Measurements from ENCODE around the gene MAP2K7.

MAP2K7 gene

DNA sequence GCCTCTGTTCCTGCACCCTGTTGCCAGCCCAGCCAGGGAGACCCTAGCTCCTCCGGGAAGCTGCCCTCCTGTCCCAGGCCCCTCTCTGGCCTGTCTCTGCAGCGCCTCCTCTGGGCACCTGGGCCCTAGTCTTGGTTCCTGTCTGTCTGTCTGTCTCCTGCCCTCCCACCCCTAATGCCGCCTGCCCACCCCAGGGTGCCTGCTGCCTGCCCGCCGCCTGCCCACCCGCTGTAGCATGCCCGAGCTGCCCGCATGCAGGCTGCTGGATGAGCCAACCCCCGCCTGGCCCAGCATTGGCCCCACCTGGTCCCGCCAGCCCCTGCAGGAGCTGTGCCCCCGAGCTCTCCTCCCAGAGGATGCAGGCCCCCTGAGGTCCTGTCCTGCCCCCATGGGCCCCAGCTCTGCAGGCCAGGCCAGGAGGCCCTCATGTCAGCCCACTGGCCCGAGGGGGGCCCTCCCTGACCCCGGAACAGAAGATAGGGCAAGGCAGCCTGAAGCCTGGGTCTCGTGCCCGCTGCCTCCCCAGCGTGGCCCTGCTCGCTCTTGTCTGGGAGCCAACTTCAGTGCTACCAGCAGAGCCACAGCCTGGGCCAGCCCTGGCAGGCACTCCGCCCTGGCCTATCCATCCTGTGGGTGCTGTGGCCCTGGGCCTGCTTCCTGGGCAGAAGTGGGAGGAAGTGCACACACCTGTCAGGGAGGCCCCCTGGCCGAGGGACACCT is 5.2 kb downstream of the MAP2K7 start:
- H3K4me3 ChIP-seq (replicated peaks in 1 of 2; ENCODE audit: low read depth in 2 of 2, low read length in 2 of 2), result no peak overlapping the region
- DNase-seq (ENCODE audit: low read depth in 2 of 2), result no peak
- TF ChIP-seq, protein P1, sequence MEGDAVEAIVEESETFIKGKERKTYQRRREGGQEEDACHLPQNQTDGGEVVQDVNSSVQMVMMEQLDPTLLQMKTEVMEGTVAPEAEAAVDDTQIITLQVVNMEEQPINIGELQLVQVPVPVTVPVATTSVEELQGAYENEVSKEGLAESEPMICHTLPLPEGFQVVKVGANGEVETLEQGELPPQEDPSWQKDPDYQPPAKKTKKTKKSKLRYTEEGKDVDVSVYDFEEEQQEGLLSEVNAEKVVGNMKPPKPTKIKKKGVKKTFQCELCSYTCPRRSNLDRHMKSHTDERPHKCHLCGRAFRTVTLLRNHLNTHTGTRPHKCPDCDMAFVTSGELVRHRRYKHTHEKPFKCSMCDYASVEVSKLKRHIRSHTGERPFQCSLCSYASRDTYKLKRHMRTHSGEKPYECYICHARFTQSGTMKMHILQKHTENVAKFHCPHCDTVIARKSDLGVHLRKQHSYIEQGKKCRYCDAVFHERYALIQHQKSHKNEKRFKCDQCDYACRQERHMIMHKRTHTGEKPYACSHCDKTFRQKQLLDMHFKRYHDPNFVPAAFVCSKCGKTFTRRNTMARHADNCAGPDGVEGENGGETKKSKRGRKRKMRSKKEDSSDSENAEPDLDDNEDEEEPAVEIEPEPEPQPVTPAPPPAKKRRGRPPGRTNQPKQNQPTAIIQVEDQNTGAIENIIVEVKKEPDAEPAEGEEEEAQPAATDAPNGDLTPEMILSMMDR (IDR thresholded peaks at IDR 0.05; ENCODE audit: low read depth, low read length), result no peak

DNA sequence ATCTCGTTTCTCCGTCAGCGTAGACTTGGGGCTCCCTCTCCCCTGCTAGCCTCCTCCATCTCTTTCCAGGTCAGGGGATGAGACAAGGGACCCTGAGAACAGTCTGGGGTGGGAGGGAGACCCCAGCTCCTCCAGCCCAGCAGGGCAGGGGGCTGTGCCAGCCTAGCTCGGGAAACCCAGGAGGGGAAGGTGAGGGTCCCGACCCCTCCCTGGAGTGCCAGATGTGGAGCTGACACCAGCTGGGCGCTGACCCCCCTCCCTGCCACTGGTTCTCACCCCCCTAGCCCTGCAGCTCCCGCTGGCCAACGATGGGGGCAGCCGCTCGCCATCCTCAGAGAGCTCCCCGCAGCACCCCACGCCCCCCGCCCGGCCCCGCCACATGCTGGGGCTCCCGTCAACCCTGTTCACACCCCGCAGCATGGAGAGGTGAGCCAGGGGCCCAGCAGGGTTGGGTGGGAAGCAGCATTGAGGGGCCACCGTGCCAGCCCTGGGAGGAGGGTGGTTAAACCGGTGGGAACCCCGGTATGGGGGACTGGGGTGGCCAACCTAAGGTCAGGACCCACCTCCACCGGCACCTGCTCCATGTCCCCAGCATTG is 5.9 kb downstream of the MAP2K7 start:
- no peak for DNase-seq (ENCODE audit: low read depth in 2 of 2)
- TF ChIP-seq, protein P1 (IDR thresholded peaks at IDR 0.05; ENCODE audit: low read depth, low read length), result no peak
- no peak overlapping the region for H3K4me3 ChIP-seq (replicated peaks in 1 of 2; ENCODE audit: low read depth in 2 of 2, low read length in 2 of 2)

DNA sequence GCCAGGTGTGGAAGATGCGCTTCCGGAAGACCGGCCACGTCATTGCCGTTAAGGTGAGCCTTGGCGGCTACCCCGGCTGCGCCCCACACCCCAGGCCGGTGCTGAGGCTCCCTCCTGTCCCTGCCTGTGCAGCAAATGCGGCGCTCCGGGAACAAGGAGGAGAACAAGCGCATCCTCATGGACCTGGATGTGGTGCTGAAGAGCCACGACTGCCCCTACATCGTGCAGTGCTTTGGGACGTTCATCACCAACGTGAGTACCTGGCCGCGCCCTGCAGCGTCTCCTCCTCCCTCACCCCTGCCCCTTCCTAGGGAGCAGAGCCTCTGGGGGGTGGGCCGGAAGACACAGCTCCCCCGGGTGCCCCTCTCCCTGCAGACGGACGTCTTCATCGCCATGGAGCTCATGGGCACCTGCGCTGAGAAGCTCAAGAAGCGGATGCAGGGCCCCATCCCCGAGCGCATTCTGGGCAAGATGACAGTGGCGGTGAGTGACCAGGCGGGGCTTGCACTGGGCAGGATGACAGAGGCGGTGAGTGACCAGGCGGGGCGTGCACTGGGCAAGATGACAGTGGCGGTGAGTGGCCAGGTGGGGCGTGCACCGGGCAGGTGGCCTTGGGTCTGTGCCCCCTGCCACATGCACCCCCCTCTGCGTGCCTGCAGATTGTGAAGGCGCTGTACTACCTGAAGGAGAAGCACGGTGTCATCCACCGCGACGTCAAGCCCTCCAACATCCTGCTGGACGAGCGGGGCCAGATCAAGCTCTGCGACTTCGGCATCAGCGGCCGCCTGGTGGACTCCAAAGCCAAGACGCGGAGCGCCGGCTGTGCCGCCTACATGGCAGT is 6.9 kb downstream of the MAP2K7 start:
- TF ChIP-seq, protein P1 (IDR thresholded peaks at IDR 0.05; ENCODE audit: low read depth, low read length), result no peak
- no peak for DNase-seq (ENCODE audit: low read depth in 2 of 2)
- no peak overlapping the region for H3K4me3 ChIP-seq (replicated peaks in 1 of 2; ENCODE audit: low read depth in 2 of 2, low read length in 2 of 2)

DNA sequence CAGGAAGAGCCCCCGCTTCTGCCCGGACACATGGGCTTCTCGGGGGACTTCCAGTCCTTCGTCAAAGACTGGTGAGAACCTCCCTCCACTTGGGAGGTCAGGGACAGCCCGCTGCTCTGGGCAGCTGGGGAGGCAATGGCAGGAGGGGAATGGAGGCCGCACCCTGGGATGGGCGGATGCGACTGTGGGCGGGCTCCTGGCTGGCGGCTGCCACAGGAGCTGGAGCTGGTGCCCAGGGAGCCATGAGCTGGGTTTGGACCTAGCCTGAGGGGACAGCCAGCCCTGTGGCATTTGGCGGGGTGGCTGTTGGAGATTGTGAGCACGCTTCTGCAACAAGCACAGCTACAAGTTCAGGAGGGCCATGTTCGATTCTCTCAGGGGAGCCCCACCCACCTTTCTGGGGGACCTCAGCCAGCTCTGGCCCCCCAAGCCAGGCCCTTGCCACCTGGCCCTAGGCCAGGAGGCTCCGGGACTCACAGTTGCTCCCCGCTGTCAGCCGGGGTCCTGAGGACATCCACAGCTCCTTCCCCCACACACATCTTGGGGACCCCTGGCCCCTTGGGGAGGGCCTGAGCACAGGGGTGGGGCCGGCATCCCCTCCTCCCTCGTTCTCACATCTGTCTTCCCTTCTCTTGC is 7.9 kb downstream of the MAP2K7 start:
- no peak overlapping the region for H3K4me3 ChIP-seq (replicated peaks in 1 of 2; ENCODE audit: low read depth in 2 of 2, low read length in 2 of 2)
- TF ChIP-seq, protein P1 (IDR thresholded peaks at IDR 0.05; ENCODE audit: low read depth, low read length), result no peak

DNA sequence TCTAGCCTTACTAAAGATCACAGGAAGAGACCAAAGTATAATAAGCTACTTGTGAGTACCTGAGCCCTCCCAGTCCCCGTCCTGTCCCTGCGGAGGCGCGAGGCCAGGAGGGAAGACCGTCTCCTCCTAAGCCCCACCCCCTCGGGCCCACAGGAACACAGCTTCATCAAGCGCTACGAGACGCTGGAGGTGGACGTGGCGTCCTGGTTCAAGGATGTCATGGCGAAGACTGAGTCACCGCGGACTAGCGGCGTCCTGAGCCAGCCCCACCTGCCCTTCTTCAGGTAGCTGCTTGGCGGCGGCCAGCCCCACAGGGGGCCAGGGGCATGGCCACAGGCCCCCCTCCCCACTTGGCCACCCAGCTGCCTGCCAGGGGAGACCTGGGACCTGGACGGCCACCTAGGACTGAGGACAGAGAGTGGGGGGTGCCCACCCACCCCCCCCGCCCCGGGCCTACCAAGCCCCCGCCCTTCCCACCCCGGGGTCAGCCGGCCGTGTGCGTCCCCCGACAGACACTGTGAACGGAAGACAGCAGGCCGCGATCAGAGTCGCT is 8.5 kb downstream of the MAP2K7 start:
- TF ChIP-seq, protein P1 (IDR thresholded peaks at IDR 0.05; ENCODE audit: low read depth, low read length), result no peak
- no peak overlapping the region for H3K4me3 ChIP-seq (replicated peaks in 1 of 2; ENCODE audit: low read depth in 2 of 2, low read length in 2 of 2)
- no peak for DNase-seq (ENCODE audit: low read depth in 2 of 2)

More for the DNA sequence above, 7.9 kb downstream of the MAP2K7 start:
- no peak for DNase-seq (ENCODE audit: low read depth in 2 of 2)
